Lower leg skin (tissue), 4 donors: Measurements from ENCODE around the gene HABP2. TPM values are rescaled to one million over a fixed set of nuclear protein-coding genes. Genes with fewer than 3 reads are reported as not detected.

Experiments
- DNase-seq, 2 donors: peaks; one replicate each; pipeline ENCODE4 v3.0.0-alpha.2; 2019; ENCODE audit warnings: low spot score in 2 of 2
- H3K4me3 ChIP-seq: fragments of 200-600 bp; sonication (generic); 2 replicates; pipeline ENCODE4 v1.5.1; 2017; ENCODE audit warnings: mild to moderate bottlenecking, low read depth; ENCODE audit not compliant: poor library complexity, severe bottlenecking
- POLR2A ChIP-seq, 2 donors: fragments of 450-650 bp; IDR thresholded peaks; one replicate each; pipeline ENCODE4 v1.6.1; 2016 to 2017; ENCODE audit warnings: antibody characterized with exemption in 2 of 2, mild to moderate bottlenecking in 1 of 2, moderate library complexity in 1 of 2
- WGBS, 2 donors: methylation state at CpG; one replicate each; pipeline ENCODE4 v1.1.5; 2018; 5-methylcytosine and 5-hydroxymethylcytosine counted together
- intact Hi-C: fragments of 100-400 bp; cut with DNase I; formaldehyde crosslinking; loops from one replicate; pipeline ENCODE4 v1.15.0; 2023; ENCODE audit warnings: low total_unique reads
- total RNA-seq, 4 donors: library from RNA; depleted of rRNA; stranded (reverse); fragments of >200 nt; gene quantifications; one replicate each; pipeline ENCODE4 v1.1.0, GENCODE V29; 2016
- TF ChIP-seq, protein P1 (sequence below), 3 donors: fragments of 450-650 bp; IDR thresholded peaks; one replicate each; pipeline ENCODE4 v1.5.1; 2016; ENCODE audit warnings: antibody characterized with exemption in 3 of 3, mild to moderate bottlenecking in 3 of 3, moderate library complexity in 2 of 3

The HABP2 gene
- total RNA-seq = under 1 TPM in 1 of 4 donors, not detected in 3; 0.10 TPM

DNA sequence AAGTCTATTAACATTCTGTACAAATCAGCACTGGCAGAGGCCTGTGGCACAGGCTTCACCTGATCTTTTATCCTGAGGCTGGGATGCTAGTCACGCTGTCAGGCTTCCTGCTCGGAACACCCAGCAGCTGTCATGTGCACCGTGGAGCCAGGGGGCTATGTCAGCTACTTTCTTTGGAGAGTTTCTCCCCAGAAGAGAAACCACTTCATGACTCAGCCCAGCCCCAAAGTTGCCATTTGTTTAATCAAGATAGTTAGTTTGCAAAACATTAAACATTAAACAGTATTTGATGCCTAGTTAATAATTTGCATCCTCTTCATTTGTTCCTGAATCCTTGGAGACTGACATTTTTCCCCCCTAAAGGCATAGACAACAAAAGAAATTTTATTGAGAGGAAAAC lies at the start of gene HABP2:
Gene HABP2 (plus strand): TSS at position 353 of the 400 bp plus-strand sequence. CDS start 69 bp downstream, outside the sequence.
- 43 to 54% methylated on average over 3 of the region's 3 CpGs for WGBS, 2 donors
- H3K4me3 ChIP-seq = no peak within 1 kb of the TSS
- no peak for DNase-seq
- intact Hi-C loops = no loop called here
- no peak for TF ChIP-seq POLR2A (IDR thresholded peaks at IDR 0.05)
- TF ChIP-seq, protein P1, sequence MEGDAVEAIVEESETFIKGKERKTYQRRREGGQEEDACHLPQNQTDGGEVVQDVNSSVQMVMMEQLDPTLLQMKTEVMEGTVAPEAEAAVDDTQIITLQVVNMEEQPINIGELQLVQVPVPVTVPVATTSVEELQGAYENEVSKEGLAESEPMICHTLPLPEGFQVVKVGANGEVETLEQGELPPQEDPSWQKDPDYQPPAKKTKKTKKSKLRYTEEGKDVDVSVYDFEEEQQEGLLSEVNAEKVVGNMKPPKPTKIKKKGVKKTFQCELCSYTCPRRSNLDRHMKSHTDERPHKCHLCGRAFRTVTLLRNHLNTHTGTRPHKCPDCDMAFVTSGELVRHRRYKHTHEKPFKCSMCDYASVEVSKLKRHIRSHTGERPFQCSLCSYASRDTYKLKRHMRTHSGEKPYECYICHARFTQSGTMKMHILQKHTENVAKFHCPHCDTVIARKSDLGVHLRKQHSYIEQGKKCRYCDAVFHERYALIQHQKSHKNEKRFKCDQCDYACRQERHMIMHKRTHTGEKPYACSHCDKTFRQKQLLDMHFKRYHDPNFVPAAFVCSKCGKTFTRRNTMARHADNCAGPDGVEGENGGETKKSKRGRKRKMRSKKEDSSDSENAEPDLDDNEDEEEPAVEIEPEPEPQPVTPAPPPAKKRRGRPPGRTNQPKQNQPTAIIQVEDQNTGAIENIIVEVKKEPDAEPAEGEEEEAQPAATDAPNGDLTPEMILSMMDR (IDR thresholded peaks at IDR 0.05) = no peak

DNA sequence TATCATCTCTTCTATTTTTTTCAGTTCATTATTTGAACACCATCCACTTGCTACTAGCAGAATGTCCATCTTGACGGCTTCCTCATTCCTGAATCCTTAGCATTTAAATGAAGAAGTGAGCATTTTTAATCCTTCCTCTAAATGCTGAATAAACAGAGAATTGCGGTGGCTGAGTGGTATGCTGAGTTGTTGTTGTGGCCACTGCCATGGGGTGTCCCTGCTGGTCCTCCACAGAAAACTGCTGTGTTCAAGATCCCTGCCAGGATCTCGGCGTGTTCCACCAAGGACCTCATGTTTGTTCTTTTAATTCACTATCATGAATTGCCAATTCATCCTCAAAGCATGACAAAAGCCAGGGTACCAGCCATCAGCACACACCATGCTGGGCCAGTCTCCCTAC lies 48.9 kb upstream of the HABP2 start:
- WGBS, 2 donors = 89 to 95% methylated on average over 4 of the region's 4 CpGs
- no peak overlapping the region for H3K4me3 ChIP-seq
- no peak for TF ChIP-seq POLR2A (IDR thresholded peaks at IDR 0.05)
- TF ChIP-seq, protein P1 (IDR thresholded peaks at IDR 0.05) = no peak
- intact Hi-C loops = no loop called here
- no peak for DNase-seq

DNA sequence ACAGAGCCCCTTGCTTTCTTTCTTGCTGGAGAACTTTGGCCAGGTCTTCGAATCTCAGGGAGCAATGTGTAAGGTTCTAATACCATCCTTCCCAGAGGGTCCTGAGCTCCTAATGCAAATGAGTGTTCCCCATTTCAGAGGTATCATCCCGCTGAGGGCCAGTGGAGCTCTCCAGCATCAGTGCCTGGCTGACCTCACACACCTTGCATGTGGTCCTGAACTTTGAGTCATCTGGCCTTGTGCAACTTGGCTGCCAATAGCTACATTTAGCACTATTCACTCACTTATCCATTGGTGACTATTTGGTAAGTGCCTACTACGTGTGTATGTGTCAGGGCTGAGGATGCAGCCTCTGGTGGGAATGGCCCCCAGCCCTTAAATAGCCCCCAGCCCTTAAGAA lies 48.4 kb upstream of the HABP2 start:
- TF ChIP-seq, protein P1 (IDR thresholded peaks at IDR 0.05) = no peak
- no peak for TF ChIP-seq POLR2A (IDR thresholded peaks at IDR 0.05)
- 74 to 77% methylated on average over 3 of the region's 3 CpGs for WGBS, 2 donors
- DNase-seq = no peak
- H3K4me3 ChIP-seq = no peak overlapping the region
- intact Hi-C loops = no loop called here

DNA sequence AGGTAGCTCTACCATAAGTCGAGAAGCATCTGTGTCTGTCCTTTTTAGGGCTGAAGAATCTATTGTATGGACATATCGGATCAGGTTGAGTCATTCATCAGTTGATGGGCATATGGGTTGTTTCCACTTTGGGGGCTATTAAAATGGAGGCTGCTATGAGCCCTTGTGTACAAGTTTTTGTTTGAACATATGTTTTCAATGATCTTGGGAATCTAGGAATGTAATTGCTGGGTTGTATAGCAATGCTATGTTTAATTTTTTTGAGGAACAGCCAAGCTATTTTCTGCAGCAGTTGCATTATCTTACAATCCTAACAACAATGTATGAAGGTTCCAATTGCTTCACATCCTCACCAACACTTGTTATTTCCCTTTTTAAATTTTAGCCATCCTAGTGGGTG lies 46.4 kb upstream of the HABP2 start:
- no peak for TF ChIP-seq POLR2A (IDR thresholded peaks at IDR 0.05)
- TF ChIP-seq, protein P1 (IDR thresholded peaks at IDR 0.05) = no peak
- intact Hi-C loops = no loop called here
- DNase-seq = no peak
- H3K4me3 ChIP-seq = no peak overlapping the region
- 79 to 80% methylated on average over 2 of the region's 2 CpGs for WGBS, 2 donors

DNA sequence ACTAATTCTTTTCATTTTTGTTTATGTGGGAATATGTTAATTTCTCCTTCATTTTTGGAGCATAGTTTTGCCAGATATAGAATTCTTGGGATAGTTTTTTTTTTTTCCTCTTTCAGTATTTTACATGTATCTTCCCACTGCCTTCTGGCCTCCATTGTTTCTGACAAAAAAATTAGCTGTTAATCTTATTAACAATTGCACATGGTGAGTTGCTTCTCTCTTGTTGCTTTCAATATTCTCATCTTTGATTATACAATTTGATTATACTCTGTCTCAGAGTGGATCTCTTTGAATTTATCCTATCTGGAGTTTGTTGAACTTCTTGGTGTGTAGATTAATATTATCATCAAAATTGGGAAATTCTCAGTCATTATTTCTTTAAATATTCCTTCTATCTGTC lies 41.4 kb upstream of the HABP2 start:
- intact Hi-C loops = no loop called here
- DNase-seq = no peak
- TF ChIP-seq POLR2A (IDR thresholded peaks at IDR 0.05) = no peak
- TF ChIP-seq, protein P1 (IDR thresholded peaks at IDR 0.05) = no peak
- H3K4me3 ChIP-seq = no peak overlapping the region

DNA sequence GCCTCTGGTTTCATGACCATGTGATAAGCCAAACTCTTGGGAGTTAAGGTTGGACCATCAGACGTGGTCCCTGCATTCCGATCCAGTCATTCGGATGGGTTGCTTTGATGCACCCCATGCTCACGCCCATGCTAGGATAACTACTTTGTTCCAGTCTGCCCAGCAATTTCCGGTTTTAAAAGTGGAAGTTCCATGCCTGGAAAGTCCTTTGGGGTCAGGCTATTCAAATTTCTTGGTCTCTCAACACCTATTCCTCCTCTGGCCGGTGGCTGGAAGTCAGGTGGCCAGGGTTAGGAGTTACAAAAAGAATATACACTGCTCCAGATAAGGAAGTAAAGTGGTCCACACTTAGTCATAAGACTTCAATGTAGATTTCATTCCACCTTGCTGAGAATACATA lies 37.7 kb upstream of the HABP2 start:
- no peak for TF ChIP-seq POLR2A (IDR thresholded peaks at IDR 0.05)
- DNase-seq = peak in 1 of 2 donors; percentile 48
- 67 to 70% methylated on average over 6 of the region's 6 CpGs for WGBS, 2 donors
- no peak overlapping the region for H3K4me3 ChIP-seq
- intact Hi-C loops = no loop called here
